ENCODE results near the gene UPB1. TPM values are rescaled to one million over a fixed set of nuclear protein-coding genes. Genes with fewer than 3 reads are reported as not detected.

Gene UPB1
- total RNA-seq, 1 experiment from 2014 or later = 0.09 TPM

DNA sequence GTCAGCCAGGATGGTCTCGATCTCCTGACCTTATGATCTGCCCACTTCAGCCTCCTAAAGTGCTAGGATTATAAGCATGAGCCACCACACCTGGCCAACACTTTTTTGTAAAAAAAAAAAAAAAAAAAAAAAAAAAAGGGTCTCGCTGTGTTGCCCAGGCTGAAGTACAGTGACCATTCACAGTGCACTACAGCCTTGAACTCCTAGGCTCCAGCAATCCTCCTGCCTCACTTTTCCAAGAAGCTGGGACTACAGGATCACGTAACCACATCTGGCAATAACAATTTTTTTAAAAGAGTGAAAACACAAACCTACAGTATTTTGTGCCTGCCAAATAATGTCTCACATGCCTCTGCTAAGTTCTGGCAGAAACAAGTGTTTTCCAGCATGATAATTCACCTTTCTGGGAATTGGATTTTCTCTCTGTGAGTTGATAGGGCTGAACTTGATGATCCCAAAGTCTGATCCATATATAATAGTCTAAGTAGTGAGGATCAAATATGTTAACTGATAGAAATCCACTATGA, 37.2 kb upstream of the UPB1 start:
- Mint-ChIP-seq H3K36me3 (no peaks in the 10 kb centered on the region), H3K27ac (no peak overlapping the region), H3K4me1 (peaks cover 11% of the 10 kb centered on the region), H3K27me3 (ENCODE audit: low read depth) (no peaks in the 10 kb centered on the region), H3K9me3 (no peaks in the 10 kb centered on the region), H3K4me3 (no peak overlapping the region)
- 0 out of 2 replicates have a peak, but pooled peaks have one; percentile 23 for TF ChIP-seq ZNF121 (CRISPR knock-in tag; IDR thresholded peaks at IDR 0.05)
- TF ChIP-seq, protein P1, sequence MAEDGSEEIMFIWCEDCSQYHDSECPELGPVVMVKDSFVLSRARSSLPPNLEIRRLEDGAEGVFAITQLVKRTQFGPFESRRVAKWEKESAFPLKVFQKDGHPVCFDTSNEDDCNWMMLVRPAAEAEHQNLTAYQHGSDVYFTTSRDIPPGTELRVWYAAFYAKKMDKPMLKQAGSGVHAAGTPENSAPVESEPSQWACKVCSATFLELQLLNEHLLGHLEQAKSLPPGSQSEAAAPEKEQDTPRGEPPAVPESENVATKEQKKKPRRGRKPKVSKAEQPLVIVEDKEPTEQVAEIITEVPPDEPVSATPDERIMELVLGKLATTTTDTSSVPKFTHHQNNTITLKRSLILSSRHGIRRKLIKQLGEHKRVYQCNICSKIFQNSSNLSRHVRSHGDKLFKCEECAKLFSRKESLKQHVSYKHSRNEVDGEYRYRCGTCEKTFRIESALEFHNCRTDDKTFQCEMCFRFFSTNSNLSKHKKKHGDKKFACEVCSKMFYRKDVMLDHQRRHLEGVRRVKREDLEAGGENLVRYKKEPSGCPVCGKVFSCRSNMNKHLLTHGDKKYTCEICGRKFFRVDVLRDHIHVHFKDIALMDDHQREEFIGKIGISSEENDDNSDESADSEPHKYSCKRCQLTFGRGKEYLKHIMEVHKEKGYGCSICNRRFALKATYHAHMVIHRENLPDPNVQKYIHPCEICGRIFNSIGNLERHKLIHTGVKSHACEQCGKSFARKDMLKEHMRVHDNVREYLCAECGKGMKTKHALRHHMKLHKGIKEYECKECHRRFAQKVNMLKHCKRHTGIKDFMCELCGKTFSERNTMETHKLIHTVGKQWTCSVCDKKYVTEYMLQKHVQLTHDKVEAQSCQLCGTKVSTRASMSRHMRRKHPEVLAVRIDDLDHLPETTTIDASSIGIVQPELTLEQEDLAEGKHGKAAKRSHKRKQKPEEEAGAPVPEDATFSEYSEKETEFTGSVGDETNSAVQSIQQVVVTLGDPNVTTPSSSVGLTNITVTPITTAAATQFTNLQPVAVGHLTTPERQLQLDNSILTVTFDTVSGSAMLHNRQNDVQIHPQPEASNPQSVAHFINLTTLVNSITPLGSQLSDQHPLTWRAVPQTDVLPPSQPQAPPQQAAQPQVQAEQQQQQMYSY (CRISPR knock-in tag; IDR thresholded peaks at IDR 0.05) = no peak
- no peak for ATAC-seq
- ChIA-PET POLR2A (no interaction called here), CTCF (interaction anchor here (1.4 kb wide), 1 partner anchor 64 kb away, joined by 4 read pairs; no protein-coding TSS in a partner anchor)
- DNase-seq (ENCODE audit: low spot score) = no peak

DNA sequence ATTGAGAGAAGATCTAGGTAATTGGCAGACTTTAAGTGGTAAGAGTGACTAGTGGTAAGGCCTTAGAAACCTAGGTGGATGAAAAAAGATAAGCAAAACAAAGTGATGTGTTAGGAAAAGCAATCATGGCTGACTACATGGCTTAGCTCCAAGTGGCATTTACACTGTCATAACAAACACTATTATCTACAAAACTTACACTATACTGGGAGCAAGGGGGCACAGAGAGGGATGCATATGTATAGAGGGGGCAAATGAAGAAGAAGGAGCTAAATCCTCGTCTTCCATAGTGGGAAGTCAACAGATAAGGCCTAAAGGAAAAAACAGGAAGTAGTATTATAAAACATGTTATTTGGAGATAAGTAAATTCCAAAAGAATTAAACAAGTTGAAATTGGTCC, 35.2 kb upstream of the UPB1 start:
- no peaks in the 10 kb centered on the region for H3K27me3 Mint-ChIP-seq (ENCODE audit: low read depth)

More for the DNA sequence above, 35.2 kb upstream of the UPB1 start:
- no peak for DNase-seq (ENCODE audit: low spot score)
- CTCF ChIA-PET = interaction anchor here (1.3 to 1.9 kb wide), 3 partner anchors 22 to 39 kb away, joined by 3 to 12 read pairs (median 6); no protein-coding TSS in a partner anchor
- Mint-ChIP-seq H3K4me1 (peaks cover 11% of the 10 kb centered on the region), H3K4me3 (no peak overlapping the region), H3K36me3 (no peaks in the 10 kb centered on the region), H3K9me3 (no peaks in the 10 kb centered on the region), H3K27ac (no peak overlapping the region)
- ATAC-seq = no peak
- TF ChIP-seq FOXP4 (CRISPR knock-in tag; IDR thresholded peaks at IDR 0.05) (no peak), ZNF532 (CRISPR knock-in tag; IDR thresholded peaks at IDR 0.05; ENCODE audit: borderline replicate concordance) (no peak), OVOL2 (CRISPR knock-in tag; IDR thresholded peaks at IDR 0.05; ENCODE audit: borderline replicate concordance) (no peak), GABPB1 (CRISPR knock-in tag; IDR thresholded peaks at IDR 0.05) (no peak), ZNF423 (CRISPR knock-in tag; IDR thresholded peaks at IDR 0.05) (no peak), TEAD4 (CRISPR knock-in tag; IDR thresholded peaks at IDR 0.05) (no peak)
- TF ChIP-seq, protein P2, sequence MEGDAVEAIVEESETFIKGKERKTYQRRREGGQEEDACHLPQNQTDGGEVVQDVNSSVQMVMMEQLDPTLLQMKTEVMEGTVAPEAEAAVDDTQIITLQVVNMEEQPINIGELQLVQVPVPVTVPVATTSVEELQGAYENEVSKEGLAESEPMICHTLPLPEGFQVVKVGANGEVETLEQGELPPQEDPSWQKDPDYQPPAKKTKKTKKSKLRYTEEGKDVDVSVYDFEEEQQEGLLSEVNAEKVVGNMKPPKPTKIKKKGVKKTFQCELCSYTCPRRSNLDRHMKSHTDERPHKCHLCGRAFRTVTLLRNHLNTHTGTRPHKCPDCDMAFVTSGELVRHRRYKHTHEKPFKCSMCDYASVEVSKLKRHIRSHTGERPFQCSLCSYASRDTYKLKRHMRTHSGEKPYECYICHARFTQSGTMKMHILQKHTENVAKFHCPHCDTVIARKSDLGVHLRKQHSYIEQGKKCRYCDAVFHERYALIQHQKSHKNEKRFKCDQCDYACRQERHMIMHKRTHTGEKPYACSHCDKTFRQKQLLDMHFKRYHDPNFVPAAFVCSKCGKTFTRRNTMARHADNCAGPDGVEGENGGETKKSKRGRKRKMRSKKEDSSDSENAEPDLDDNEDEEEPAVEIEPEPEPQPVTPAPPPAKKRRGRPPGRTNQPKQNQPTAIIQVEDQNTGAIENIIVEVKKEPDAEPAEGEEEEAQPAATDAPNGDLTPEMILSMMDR (IDR thresholded peaks at IDR 0.05) = no peak
- TF ChIP-seq, protein P3, sequence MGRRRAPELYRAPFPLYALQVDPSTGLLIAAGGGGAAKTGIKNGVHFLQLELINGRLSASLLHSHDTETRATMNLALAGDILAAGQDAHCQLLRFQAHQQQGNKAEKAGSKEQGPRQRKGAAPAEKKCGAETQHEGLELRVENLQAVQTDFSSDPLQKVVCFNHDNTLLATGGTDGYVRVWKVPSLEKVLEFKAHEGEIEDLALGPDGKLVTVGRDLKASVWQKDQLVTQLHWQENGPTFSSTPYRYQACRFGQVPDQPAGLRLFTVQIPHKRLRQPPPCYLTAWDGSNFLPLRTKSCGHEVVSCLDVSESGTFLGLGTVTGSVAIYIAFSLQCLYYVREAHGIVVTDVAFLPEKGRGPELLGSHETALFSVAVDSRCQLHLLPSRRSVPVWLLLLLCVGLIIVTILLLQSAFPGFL (CRISPR knock-in tag; IDR thresholded peaks at IDR 0.05; ENCODE audit: borderline replicate concordance) = no peak
- POLR2A ChIA-PET = no interaction called here

Measured in WTC11 (cell line).